SKM-1 treated with dmso at 0.1 percent for 144 hours (cell line): ENCODE results near the gene TTLL8.
"Not testable (repeated sequence)": the region's sequence is repeated elsewhere in the genome, so short reads cannot be mapped to it uniquely, and the experiment has no call there.

Source experiments
- DNase-seq: peaks from one replicate; lab custom pipeline; 2025; ENCODE audit not compliant: unreplicated experiment; lab: John Stamatoyannopoulos, UW

The TTLL8 gene

GRCh38 chr22:49992921-49993648 lies 65.0 kb downstream of the TTLL8 start:
- DNase-seq = peak; percentile 50

DNA sequence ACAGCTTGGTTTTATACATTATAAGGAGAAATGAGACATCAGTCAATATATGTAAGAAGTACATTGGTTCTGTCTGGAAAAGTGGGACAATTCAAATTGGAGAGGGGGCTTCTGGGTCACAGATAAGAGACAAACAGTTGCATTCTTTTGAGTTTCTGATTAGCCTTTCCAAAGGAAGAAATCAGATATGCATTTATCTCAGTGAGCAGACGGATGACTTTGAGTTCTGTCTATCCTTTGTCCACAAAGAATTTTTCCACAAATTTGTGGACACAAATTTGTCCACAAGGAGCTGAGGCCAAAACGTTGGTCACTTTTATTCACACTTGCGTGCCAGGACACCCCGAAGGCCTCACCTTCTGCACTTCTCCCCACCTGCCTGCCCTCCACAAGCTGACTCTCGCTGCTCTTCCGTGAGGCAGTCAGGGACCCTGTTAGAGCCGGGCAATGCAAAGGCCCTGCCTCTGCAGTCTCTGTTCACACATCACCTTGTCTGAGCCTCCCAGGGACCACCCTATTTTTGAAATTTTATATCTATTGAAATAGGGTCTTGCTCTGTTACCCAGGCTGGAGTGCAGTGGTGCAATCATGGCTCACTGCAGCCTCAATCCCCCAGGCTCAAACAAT lies 66.1 kb downstream of the TTLL8 start:
- no peak for DNase-seq

DNA sequence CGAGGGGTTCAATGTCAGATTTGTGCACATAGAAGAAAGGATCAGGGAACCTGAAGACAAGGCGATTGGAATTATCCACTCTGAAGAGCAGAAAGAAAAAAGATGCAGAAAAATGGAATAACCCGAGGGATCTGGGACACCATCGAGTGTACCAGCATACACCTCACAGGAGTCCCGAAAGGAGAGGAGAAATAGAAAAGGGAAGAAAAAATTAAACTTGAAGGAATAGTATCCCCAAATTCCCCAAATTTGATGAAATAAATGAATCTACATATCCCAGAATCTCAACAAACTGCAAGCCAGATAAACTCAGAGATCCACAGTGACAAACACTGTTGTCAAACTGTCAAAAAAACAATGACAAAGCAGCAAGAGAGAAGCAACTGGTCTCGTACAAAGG lies 66.9 kb downstream of the TTLL8 start:
- DNase-seq = no peak

DNA sequence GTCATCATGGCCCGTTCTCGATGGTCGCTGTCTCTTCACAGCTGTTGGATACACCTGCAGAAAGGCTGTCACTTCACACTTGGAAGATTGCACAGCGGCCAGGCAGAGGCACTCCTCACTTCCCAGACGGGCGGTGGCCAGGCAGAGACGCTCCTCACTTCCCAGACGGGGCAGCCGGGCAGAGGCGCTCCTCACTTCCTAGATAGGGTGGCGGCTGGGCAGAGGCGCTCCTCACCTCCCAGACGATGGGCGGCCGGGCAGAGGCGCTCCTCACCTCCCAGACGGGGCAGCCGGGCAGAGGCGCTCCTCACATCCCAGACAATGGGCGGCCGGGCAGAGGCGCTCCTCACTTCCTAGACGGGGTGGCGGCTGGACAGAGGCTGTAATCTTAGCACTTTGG lies 68.3 kb downstream of the TTLL8 start:
- not testable (repeated sequence) for DNase-seq

DNA sequence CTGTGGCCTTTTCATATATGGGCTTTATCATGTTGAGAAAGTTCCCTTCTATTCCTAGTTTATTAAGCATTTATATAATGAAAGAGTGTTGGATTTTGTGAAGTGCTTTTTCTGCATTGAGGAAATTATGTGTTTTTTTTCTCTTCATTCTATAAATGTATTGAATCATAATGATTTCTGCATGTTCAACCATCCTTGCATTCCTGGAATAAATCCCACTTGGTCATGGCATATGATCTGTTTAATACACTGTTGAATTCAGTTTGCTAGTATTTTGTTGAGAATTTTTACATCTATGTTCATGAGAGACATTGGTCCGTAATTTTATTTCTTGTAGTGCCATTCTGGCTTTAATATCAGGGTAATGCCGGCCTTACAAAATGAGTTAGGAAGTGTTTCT lies 71.8 kb downstream of the TTLL8 start:
- no peak for DNase-seq

- no peak for DNase-seq
Observed at GRCh38 chr22:49983148-49984042, 74.7 kb downstream of the TTLL8 start.

GRCh38 chr22:49981799-49982198 lies 76.3 kb downstream of the TTLL8 start:
- not testable (repeated sequence) for DNase-seq

DNA sequence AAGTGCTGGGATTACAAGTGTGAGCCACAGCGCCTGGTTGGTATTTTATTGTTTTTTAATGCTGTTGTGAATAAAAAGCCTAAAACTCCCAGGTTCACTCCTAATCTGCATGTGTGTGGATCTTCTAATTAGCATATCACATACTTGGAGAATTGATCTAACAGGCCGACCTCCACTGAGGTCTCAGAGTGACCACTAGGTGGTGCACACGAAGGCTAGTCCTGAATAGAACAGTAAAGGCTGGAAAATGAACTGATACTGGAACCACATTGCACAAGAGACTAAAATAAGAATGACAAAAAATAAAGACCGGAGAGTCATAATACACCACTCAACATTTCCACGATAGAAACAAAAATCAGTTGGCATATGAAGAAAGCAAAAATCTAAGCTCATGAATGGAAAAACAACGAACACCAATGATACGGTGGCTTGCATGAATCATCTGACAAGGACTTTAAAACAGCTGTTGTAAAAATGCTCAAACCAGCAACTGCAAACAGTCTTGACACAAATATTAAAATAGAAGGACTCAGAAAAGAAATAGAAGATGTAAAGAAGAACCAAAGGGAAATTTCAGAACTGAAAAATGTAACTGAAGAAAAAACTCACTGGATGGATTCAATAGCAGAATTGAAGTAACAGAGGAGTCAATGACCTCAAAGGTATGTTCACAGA lies 78.4 kb downstream of the TTLL8 start:
- DNase-seq = peak; percentile 51

DNA sequence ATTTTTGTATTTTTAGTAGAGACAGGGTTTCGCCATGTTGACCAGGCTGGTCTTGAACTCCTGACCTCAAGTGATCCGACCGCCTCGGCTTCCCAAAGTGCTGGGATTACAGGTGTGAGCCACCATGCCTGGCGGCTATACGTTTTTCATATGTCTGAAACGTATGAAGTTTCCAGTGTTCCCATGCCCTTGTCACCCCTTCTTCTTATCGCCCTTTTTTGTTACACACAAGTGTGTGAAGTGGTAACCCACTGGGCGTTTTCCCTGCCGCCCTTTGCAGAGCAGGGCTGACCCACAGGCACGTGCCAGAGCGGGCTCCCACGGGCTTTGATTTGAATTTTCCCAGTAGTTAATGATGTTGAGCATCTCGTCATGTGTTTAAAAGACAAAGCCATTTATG lies 80.5 kb downstream of the TTLL8 start:
- no peak for DNase-seq

GRCh38 chr22:49976439-49977175 lies 81.5 kb downstream of the TTLL8 start:
- DNase-seq = peak; percentile 42

DNA sequence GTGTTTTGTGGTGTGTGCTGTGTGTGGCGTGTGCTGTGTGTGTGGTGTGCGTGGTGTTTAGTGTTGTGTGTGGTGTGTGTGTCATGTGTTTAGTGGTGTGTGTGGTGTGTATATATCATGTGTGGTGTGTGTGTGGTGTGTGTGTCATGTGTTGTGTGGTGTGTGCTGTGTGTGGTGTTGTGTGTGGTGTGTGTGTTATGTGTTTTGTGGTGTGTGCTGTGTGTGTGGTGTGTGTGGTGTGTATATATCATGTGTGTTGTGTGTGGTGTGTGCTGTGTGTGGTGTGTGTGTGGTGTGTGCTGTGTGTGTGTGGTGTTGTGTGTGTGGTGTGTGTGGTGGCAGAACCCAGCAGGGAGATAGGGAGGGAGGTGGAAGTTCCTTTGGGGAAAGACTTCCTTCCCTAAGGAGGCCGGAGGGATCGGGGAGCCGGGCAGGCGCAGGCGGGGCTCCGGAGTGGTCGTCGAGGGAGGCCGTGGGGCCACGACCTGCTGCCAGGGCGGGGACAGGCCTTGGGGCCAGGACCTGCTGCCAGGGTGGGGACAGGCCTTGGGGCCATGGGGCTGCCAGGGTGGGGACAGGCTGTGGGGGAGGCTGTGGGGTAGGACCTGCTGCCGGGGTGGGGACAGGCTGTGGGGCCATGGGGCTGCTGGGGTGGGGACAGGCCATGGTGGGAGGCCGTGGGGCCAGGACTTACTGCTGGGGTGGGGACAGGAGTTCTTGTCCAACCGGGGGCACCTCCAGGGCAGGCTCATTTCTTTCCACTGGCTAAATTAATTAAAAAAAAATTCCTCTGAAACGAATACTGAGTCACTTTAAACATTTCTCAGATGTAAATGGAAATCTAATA lies 82.3 kb downstream of the TTLL8 start:
- DNase-seq = no peak

DNA sequence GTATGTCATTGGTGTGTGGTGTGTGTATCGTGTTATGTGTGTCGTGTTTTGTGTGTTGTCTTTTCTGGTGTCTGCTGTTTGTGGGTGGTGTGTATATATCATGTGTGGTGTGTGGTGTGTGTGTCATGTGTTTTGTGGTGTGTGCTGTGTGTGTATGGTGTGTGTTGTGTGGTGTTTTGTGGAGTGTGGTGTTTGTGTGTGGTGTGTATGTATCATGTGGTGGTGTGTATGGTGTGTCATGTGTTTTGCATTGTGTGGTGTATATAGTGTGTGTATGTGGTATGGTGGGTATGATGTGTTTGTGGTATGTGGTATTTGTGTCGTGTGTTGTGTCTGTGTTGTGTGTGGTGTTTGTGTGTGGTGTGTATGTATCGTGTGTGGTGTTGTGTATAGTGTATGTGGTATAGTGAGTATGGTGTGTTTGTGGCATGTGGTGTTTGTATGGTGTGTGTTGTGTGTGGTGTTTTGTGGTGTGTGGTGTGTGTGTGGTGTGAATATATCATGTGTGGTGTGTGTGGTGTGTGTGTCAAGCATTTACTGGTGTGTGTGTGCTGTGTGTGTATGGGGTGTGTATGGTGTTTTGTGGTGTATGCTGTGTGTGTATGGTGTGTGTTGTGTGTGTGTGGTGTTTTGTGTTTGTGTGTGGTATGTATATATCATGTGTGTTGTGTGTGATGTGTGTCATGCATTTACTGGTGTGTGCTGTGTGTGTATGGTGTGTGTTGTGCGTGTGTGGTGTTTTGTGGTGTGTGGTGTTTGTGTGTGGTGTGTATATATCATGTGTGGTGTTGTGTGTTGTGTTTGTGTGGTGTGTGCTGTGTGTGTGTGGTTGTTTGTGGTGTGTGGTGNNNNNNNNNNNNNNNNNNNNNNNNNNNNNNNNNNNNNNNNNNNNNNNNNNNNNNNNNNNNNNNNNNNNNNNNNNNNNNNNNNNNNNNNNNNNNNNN lies 84.8 kb downstream of the TTLL8 start:
- no peak for DNase-seq

GRCh38 chr22:49972163-49973017 lies 85.7 kb downstream of the TTLL8 start:
- no peak for DNase-seq

GRCh38 chr22:49971232-49972162 lies 86.6 kb downstream of the TTLL8 start:
- DNase-seq = peak; percentile 41

GRCh38 chr22:49970528-49971231 lies 87.4 kb downstream of the TTLL8 start:
- peak; percentile 97 for DNase-seq
